Suppressor macrophage treated with lipopolysaccharide for 4 hours (primary cell): ENCODE results near the gene FTL.

ENCODE experiments used
- DNase-seq: peaks from one replicate; pipeline ENCODE4 v3.0.0-alpha.2; 2020

Gene FTL

GRCh38 chr19:48992581-48993174 is 27.6 kb downstream of the FTL start:
- peak; percentile 24 for DNase-seq

DNA sequence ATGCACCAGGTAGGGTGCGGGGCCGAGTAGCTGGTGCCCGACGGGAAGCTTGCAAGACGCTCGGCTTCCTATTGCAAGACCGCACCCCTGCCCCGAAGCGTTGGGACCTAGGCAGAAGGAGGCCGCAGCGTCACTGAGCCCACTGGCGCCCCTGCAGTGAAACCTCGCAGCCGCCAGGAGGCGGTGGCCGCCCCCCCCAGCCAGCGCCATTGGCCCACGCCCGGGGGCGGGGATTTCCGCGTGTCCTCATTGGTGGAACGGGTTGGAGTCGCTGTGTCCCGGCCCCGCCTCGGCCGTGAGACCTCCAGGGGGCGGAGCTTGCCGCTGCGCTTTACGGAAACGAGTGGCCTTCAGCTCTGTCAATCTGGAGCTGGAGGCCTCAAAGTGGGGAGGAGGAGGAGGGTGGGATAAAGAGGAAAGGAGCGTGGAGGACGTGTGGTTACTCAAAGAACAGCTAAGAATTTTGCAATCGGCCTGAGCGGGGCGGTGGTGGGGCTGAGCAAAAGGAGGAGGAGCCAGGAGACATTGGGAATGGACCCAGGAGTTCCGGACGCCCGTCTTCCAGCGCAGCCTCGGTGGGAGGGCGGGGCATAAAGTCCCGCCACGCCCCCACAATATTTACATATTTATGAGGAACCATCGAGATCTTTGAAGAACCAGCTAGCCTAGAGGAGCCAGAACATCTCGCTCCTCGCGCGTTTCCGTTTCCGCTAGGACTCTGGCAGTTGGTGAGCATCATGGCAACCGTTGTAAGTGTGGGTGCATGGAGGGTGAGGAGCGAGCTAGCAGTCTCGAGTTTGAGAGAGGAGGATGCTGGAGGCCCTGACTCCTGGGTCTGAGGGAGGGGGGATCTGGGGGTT is 28.3 kb downstream of the FTL start, which contains the start of the genes GYS1 and RUVBL2:
GYS1 (minus strand) TSS at position 135 of the 860 bp plus-strand sequence. CDS start 197 bp downstream, outside the sequence.
RUVBL2 (plus strand) TSS at position 713 of the 860 bp plus-strand sequence; CDS start at position 738, 25 bp downstream.
- peak; percentile 100 for DNase-seq

DNA sequence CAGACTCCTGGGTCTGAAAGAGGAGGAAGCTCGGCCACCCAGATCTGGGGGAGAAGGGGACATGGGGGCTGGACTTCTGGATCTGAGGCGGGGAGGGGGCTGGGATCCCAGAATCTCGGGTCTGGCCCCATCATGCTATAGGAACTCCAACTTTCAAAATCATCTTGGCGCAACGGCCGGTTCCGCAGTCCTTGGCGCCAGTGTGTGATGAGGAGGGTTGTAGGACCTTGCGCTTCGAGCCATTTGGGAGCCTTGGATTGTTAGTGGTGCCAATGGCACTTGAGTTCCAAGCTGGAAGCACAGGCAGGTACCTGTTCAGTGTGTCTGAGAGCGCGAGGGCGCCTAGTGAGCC is 28.9 kb downstream of the FTL start:
- no peak for DNase-seq

DNA sequence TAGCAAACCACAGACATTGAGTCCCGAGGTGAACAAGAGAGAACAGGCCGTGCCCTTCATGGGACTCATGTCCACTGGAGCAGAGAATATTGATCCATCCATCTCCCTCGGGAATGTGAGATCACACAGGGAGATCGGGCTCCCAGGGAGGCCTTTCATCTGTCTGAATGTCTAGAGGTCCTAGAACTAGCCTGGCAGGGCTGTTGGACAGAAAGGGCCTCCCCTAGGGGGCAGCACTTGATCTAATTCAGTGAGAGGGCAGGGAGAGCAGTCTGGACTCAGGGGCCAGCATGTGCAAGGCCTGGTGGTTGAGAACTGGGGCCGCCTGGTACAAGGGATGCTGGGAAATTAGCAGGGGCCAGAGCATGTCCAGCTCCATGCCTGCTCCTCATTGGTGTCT is 32.9 kb downstream of the FTL start:
- peak; percentile 72 for DNase-seq

- peak; percentile 69 for DNase-seq
These were observed 34.6 kb downstream of the FTL start for GRCh38 chr19:48999481-49000325.

- no peak for DNase-seq
These were observed 39.0 kb downstream of the FTL start for GRCh38 chr19:49004133-49004532.

DNA sequence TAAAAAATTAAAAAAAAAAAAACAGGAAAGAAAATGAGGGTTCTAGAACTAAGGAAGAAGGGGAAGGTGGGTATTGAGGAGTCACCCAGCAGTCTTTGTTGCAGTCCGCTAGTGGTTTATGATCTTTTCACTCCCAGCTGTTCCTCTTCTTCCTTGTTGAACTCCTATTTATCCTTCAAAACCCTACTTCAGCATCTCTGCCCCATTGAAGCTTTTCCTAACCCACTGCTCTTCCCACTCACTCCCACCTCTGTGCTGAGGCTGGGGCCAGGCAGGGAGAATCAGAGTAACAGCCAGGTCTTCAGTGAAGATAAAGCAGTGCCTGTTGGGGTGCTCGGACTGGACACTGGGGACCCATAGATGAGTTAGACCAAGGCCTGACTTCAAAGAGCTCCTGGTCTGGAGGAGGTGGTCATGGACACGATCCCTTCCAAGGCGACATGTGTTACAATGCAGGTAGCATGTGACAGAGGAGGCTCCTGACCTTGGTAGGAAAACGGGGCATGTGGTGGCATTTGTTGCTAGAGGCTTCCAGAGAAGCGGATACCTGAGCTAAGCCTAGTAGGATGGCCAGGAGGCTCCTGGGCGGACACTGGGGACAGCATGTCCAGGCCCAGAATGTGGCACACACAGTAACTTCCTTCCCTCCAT is 40.0 kb downstream of the FTL start:
- DNase-seq, result no peak

GRCh38 chr19:49006905-49007304 is 41.8 kb downstream of the FTL start:
- DNase-seq, result no peak

DNA sequence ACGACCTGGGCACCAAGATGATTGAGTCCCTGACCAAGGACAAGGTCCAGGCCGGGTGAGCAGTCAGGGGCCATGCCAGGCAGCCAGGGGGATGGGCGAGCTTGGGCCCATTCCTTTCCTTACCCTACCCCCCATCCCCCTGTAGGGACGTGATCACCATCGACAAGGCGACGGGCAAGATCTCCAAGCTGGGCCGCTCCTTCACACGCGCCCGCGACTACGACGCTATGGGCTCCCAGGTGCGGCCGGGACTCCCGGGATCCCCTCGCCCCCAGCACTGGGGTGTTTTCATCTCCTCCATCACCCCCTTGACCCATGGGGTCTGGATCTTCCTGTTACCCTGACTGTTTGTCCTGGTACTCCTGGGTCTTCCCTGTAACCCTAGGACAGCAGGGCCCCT is 44.7 kb downstream of the FTL start:
- no peak for DNase-seq

GRCh38 chr19:49010453-49010852 is 45.3 kb downstream of the FTL start:
- no peak for DNase-seq

DNA sequence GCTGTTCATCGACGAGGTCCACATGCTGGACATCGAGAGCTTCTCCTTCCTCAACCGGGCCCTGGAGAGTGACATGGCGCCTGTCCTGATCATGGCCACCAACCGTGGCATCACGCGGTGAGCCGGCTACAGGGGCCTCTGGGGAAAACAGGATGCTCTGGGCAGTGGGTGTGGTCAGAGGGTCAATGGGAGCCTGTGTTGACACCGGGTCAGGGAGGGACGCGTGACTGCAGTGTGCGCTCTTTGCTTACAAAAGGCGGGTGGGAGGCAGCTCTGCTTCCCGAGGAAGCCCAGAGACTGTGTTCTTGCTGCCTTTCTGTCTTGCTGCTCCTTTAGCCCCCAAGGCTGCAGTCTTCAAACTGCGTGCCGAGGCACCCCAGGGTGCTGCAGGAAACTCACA is 46.1 kb downstream of the FTL start:
- DNase-seq, result no peak

DNA sequence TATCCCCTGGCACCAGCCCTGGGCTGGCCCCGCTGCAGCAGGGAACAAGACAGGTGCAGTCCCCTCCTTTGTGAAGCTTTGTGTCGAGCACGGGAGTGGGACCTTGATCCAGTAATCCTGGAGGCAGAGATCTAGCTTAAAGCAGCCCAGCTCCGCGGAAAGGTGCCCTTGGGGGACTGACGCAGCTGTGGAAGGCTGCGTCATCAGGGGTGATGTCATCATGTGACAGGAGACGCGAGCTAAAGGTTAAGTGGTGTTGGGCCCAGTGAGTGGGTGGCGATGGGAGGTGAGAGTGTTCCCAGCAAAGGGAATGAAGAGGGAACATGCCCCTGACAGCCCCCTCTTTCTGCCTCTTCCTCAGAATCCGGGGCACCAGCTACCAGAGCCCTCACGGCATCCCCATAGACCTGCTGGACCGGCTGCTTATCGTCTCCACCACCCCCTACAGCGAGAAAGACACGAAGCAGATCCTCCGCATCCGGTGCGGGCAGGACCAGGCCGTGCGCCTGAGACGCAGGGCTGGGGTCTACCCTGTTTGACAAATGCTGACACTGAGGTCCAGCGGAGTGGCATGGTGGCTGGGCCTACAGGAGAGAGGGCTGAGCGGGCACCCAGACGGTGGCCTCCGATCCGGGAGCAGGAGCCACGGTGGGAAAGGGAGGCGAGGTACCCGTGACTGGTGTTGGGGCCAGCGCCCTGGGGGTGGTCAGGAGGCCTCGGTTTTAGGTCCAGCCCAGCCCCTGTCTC is 49.2 kb downstream of the FTL start:
- DNase-seq, result no peak

DNA sequence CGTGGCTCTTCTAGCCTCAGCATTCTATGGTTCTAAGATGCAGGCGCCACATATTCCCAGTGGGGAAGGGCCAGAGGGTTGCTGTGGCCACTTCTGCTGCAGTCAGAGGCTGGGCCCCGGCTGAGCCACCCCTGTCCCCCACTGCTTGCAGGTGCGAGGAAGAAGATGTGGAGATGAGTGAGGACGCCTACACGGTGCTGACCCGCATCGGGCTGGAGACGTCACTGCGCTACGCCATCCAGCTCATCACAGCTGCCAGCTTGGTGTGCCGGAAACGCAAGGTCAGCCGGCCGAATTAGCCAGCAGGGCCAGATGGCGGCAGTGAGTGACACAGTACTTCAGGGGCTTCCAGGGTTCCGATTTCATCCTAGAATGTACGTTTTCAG is 49.8 kb downstream of the FTL start:
- DNase-seq, result no peak

DNA sequence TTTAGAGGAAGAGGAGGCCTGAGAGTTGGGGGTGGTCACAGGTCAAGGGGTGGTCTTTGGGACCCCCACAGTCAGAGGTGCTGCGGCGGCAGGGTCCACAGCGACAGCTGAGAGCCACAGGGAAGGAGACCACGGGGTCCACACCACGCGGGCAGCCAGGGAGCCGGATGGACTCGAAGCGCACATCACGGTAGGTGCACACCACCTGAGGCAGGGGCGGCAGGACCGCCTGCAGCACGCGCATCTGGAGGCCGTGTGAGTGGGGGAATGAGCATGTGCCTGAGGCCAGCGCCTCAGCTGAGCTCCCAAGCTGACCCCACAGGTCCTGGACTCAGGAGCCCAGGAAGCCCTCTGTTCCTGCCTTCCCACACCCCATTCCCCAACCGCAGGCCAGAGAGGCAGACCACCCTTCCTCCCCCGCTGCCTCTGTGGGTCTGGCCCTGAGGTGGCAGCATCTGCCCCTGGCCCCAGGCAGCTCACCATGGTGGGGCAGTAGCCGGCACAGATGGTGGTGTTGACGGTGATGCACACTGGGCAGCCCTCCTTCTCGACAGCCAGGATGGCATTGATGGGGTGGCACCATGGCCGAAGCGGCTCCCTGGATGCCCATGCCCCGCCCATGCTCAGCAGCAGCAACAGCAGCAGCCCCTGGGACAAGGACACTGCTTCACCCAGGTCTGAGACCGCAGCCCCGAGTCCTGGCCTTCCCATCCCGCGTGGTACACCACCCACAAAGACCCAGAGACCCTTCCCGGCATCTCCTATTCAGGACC is 51.1 kb downstream of the FTL start:
- DNase-seq, result no peak
